Right lobe of liver (tissue), 6 donors: ENCODE measurements around the gene GPR151. TPM values are rescaled to one million over a fixed set of nuclear protein-coding genes. Genes with fewer than 3 reads are reported as not detected.
"Not testable (repeated sequence)": the region's sequence is repeated elsewhere in the genome, so short reads cannot be mapped to it uniquely, and the experiment has no call there.

Experiments
- ATAC-seq, 4 donors: fragments of 200-7000 bp; cut with Tn5 transposase; one replicate each; pipeline ENCODE4 v1.9.1; 2020; ENCODE audit warnings: mild to moderate bottlenecking in 4 of 4, moderate library complexity in 4 of 4
- DNase-seq, 3 donors: peaks; one replicate each; pipeline ENCODE4 v3.0.0-alpha.2; 2020
- H3K27ac ChIP-seq, 3 donors: fragments of 200-600 bp; one replicate each; pipeline ENCODE4 v1.8.0; 2022
- H3K27me3 ChIP-seq, 2 donors: fragments of 200-600 bp; one replicate each; pipeline ENCODE4 v1.8.0; 2022
- H3K36me3 ChIP-seq, 4 donors: fragments of 200-600 bp; sonication (generic) in 1 of 4; one replicate each; pipeline versions ENCODE4 v1.5.1 to v1.8.0; 2017 to 2022; ENCODE audit warnings: control low read depth in 1 of 4
- H3K4me1 ChIP-seq, 4 donors: fragments of 200-600 bp; sonication (generic) in 1 of 4; one replicate each; pipeline versions ENCODE4 v1.5.1 to v1.8.0; 2017 to 2022; ENCODE audit warnings: control low read depth in 1 of 4
- H3K4me3 ChIP-seq, 3 donors: fragments of 200-600 bp; one replicate each; pipeline ENCODE4 v1.8.0; 2022
- H3K9me3 ChIP-seq, 4 donors: fragments of 200-600 bp; sonication (generic) in 1 of 4; one replicate each; pipeline versions ENCODE4 v1.5.1 to v1.8.0; 2017 to 2022; ENCODE audit warnings: control low read depth in 1 of 4
- POLR2A ChIP-seq: fragments of 450-650 bp; IDR thresholded peaks from one replicate; pipeline ENCODE4 v1.6.1; 2017; ENCODE audit warnings: antibody characterized with exemption, mild to moderate bottlenecking
- WGBS: methylation state at CpG from one replicate; pipeline ENCODE4 v1.1.6; 2018; ENCODE audit warnings: low coverage, low lambda C conversion rate; ENCODE audit not compliant: insufficient coverage; ENCODE audit errors: missing lambda C conversion rate; 5-methylcytosine and 5-hydroxymethylcytosine counted together
- intact Hi-C, 2 donors: fragments of 100-400 bp; cut with DNase I; formaldehyde crosslinking; loops; one replicate each; pipeline versions ENCODE4 v1.11.2 to v1.14.1; 2022
- total RNA-seq, 6 experiments: library from RNA; depleted of rRNA in 2 of 6; stranded (reverse); fragments of >200 nt in 2 of 6; fragmentation: NEBNext Ultra II Directional in 3 of 6; extraction: Animal tissue kit (Norgen Biotek cat#: 25700) in 3 of 6; gene quantifications; one replicate each; pipeline versions ENCODE4 v1.1.0 to v1.2.4, GENCODE V29; 2016 to 2023
- TF ChIP-seq, protein P1 (sequence below), 4 donors: fragments of 200-600 bp in 3 of 4; fragments of 450-650 bp in 1 of 4; IDR thresholded peaks; one replicate each; pipeline versions ENCODE4 v1.5.1 to v1.8.0; 2016 to 2022; ENCODE audit warnings: antibody characterized with exemption in 4 of 4, mild to moderate bottlenecking in 2 of 4
- donor health status: DM: no; HTN: yes; CAD: no.
- donor health status: DM: no; HTN: no; CAD: no.
- donor health status: DM: no; HTN: no; CAD: no.
- donor health status: DM: no; HTN: yes; CAD: no.
- donor health status: DM: no; HTN: yes; CAD: no.

GPR151 gene
- total RNA-seq, 6 experiments from 2014 or later, result not detected

GRCh38 chr5:146560205-146560812 lies 44.3 kb upstream of the GPR151 start:
- H3K27me3 ChIP-seq, result no peaks in the 10 kb centered on the region
- intact Hi-C loops, result no loop called here
- H3K27ac ChIP-seq, result no peak overlapping the region
- ATAC-seq (no peak), DNase-seq (no peak)
- H3K4me3 ChIP-seq, result no peak overlapping the region
- H3K36me3 ChIP-seq, result no peaks in the 10 kb centered on the region
- H3K9me3 ChIP-seq, result no peaks in the 10 kb centered on the region
- 34% methylated on average over 3 of the region's 3 CpGs for WGBS
- no peak for TF ChIP-seq POLR2A
- TF ChIP-seq, protein P1, sequence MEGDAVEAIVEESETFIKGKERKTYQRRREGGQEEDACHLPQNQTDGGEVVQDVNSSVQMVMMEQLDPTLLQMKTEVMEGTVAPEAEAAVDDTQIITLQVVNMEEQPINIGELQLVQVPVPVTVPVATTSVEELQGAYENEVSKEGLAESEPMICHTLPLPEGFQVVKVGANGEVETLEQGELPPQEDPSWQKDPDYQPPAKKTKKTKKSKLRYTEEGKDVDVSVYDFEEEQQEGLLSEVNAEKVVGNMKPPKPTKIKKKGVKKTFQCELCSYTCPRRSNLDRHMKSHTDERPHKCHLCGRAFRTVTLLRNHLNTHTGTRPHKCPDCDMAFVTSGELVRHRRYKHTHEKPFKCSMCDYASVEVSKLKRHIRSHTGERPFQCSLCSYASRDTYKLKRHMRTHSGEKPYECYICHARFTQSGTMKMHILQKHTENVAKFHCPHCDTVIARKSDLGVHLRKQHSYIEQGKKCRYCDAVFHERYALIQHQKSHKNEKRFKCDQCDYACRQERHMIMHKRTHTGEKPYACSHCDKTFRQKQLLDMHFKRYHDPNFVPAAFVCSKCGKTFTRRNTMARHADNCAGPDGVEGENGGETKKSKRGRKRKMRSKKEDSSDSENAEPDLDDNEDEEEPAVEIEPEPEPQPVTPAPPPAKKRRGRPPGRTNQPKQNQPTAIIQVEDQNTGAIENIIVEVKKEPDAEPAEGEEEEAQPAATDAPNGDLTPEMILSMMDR (IDR thresholded peaks at IDR 0.05), result no peak
- no peaks in the 10 kb centered on the region for H3K4me1 ChIP-seq

DNA sequence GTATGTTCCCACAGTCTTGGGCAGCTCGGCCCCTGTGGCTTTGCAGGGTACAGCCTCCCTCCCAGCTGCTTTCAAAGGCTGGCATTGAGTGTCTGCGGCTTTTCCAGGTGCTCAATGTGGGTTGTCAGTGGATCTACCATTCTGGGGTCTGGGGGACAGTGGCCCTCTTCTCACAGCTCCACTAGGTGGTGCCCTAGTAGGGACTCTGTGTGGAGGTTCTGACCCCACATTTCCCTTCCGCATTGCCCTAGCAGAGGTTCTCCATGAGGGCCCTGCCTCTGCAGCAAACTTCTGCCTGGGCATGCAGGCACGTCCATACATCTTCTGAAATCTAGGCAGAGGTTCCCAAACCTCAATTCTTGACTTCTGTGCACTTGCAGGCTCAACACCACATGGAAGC lies 40.9 kb upstream of the GPR151 start:
- H3K36me3 ChIP-seq, ATAC-seq, H3K9me3 ChIP-seq, DNase-seq, H3K4me3 ChIP-seq, H3K27ac ChIP-seq, H3K27me3 ChIP-seq, intact Hi-C loops, H3K4me1 ChIP-seq: not testable (repeated sequence)
- WGBS, result 94% methylated on average over 2 of the region's 4 CpGs

DNA sequence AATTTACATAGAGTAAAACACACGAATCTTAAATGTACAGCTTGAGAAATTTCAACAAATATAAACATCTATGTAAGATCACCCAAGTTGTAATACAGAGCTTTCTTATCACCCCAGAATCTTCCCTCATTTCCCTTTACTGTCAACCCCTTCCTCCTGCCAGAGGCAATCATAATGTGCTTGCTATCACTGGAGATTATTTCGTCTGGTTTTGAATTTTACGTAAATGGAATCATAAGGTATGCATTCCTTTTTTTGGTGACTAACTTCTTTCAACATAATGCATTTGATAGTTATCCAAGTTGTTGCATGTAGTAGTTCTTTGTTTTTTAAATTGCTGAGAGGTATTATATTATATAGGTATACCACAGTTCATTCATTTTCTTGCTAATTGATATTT lies 37.5 kb upstream of the GPR151 start:
- ATAC-seq, result no peak
- Histone ChIP-seq H3K27me3 (no peaks in the 10 kb centered on the region), H3K4me1 (no peaks in the 10 kb centered on the region), H3K4me3 (no peak overlapping the region), H3K27ac (no peak overlapping the region), H3K9me3 (no peaks in the 10 kb centered on the region), H3K36me3 (no peaks in the 10 kb centered on the region)
- intact Hi-C loops, result no loop called here
- no peak for DNase-seq
- 28% methylated on average over 3 of the region's 3 CpGs for WGBS
- no peak for TF ChIP-seq POLR2A

DNA sequence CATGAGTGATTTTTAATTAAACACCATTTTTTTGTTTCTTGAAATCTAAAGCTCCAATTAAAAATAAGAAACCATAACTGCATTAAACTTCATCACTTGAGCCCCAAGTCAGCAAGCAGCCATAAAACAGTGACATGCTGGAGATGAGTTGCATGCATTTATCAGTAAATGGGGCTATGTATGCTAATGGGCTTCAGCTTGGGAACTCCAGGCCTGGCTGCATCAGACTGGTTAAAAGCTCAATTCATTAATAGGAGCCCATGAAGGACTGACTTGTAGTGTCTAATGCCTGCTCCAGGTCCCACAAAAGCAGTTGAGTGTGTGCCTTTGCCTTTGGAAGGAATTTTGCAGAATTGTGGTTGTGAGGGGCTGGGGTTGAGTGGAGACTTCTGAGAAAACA lies 33.6 kb upstream of the GPR151 start:
- TF ChIP-seq POLR2A, result no peak
- TF ChIP-seq, protein P1 (IDR thresholded peaks at IDR 0.05), result no peak
- Histone ChIP-seq H3K4me3 (no peak overlapping the region), H3K9me3 (no peaks in the 10 kb centered on the region), H3K36me3 (no peaks in the 10 kb centered on the region), H3K4me1 (no peaks in the 10 kb centered on the region), H3K27me3 (no peaks in the 10 kb centered on the region), H3K27ac (no peak overlapping the region)
- intact Hi-C loops, result loop anchor here (10.0 kb wide), 1 partner anchor 415 kb away; no protein-coding TSS in a partner anchor
- no peak for ATAC-seq
- no peak for DNase-seq

DNA sequence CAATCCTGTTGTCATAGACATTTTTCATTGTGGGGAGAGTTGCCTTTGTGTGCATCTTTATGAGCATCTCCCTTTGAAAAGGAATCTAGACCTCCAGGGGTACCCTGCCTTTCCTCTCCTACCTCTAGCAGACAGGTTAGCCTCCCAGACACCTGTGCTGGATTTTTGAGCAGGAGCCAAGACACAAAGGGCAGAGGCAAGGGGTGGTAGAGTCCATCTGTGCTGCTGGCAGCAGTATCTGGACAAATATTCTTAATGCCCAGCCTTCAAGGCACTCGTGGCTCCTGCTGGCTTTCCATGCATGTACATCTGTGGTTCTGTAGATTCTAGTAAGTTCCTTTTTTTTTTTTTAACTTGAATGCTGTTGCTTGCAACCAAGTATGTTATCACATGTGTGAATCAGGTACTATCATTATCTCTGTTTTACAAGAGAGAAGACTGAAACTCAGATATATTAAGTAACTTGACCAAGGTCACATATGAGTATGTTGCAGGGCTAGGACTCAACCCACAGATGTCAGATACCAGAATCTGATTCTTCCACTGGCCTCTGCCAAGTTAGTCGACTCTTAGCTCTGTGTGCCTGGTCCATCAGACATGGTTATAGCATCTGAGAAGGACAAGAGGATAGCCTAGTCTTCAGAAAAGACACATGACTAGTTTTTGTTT lies 32.9 kb upstream of the GPR151 start:
- no peak for ATAC-seq
- Histone ChIP-seq H3K36me3 (no peaks in the 10 kb centered on the region), H3K27ac (no peak overlapping the region), H3K4me3 (no peak overlapping the region), H3K4me1 (no peaks in the 10 kb centered on the region), H3K9me3 (no peaks in the 10 kb centered on the region), H3K27me3 (no peaks in the 10 kb centered on the region)
- no peak for TF ChIP-seq POLR2A
- TF ChIP-seq, protein P1 (IDR thresholded peaks at IDR 0.05), result no peak
- intact Hi-C loops, result loop anchor here (10.0 kb wide), 1 partner anchor 416 kb away; no protein-coding TSS in a partner anchor
- 43% methylated on average over 2 of the region's 2 CpGs for WGBS
- no peak for DNase-seq
